HG02798 (cell line): ENCODE data around the gene TRNP1.
A peak's percentile ranks its signal among the peaks of the same experiment; 100 is the strongest.
"Not testable (repeated sequence)": the region's sequence is repeated elsewhere in the genome, so short reads cannot be mapped to it uniquely, and the experiment has no call there.

Experiments
- ATAC-seq: cut with Tn5 transposase; IDR thresholded peaks from one replicate; pipeline ENCODE4 v1.9.1; 2021; ENCODE audit warnings: mild to moderate bottlenecking; ENCODE audit not compliant: unreplicated experiment, poor library complexity

TRNP1 gene

GRCh38 chr1:26993237-26994019, at the start of gene TRNP1:
Gene TRNP1 (plus strand): TSS chr1:26993692. CDS start chr1:26993787, 95 bp downstream.
- ATAC-seq: peak; percentile 57

GRCh38 chr1:26945138-26945537, 48.4 kb upstream of the TRNP1 start:
- no peak for ATAC-seq

- no peak for ATAC-seq
These were observed 47.8 kb upstream of the TRNP1 start for GRCh38 chr1:26945728-26946127.

GRCh38 chr1:26946270-26946669, 47.2 kb upstream of the TRNP1 start:
- ATAC-seq: no peak

GRCh38 chr1:26948725-26949057, 44.8 kb upstream of the TRNP1 start:
- ATAC-seq: not testable (repeated sequence)

GRCh38 chr1:26949266-26949925, 44.1 kb upstream of the TRNP1 start:
- no peak for ATAC-seq

- no peak for ATAC-seq
These were observed 43.6 kb upstream of the TRNP1 start for GRCh38 chr1:26949926-26950319.

GRCh38 chr1:26950602-26951001, 42.9 kb upstream of the TRNP1 start:
- no peak for ATAC-seq

- no peak for ATAC-seq
These were observed 42.3 kb upstream of the TRNP1 start for GRCh38 chr1:26951216-26951615.

- ATAC-seq: no peak
These were observed 41.5 kb upstream of the TRNP1 start for GRCh38 chr1:26951821-26952497.

- ATAC-seq: no peak
These were observed 40.1 kb upstream of the TRNP1 start for GRCh38 chr1:26953374-26953773.

- ATAC-seq: no peak
These were observed 37.2 kb upstream of the TRNP1 start for GRCh38 chr1:26956321-26956720.

- ATAC-seq: no peak
These were observed 36.2 kb upstream of the TRNP1 start for GRCh38 chr1:26957306-26957705.

- ATAC-seq: no peak
These were observed 34.2 kb upstream of the TRNP1 start for GRCh38 chr1:26959270-26959669.

GRCh38 chr1:26959722-26960624, 33.5 kb upstream of the TRNP1 start, which contains the start of gene KDF1:
Gene KDF1 (minus strand): TSS chr1:26960468. CDS start chr1:26952380, 8,088 bp downstream.
- no peak for ATAC-seq

- ATAC-seq: no peak
These were observed 32.9 kb upstream of the TRNP1 start for GRCh38 chr1:26960625-26960966.

- no peak for ATAC-seq
These were observed 31.7 kb upstream of the TRNP1 start for GRCh38 chr1:26961826-26962225.

GRCh38 chr1:26965213-26965612, 28.3 kb upstream of the TRNP1 start:
- no peak for ATAC-seq

- ATAC-seq: no peak
These were observed 27.9 kb upstream of the TRNP1 start for GRCh38 chr1:26965628-26966027.

- ATAC-seq: no peak
These were observed 22.7 kb upstream of the TRNP1 start for GRCh38 chr1:26970810-26971209.
